ENCODE measurements around the gene KLHL29.

- TF ChIP-seq, protein P1, sequence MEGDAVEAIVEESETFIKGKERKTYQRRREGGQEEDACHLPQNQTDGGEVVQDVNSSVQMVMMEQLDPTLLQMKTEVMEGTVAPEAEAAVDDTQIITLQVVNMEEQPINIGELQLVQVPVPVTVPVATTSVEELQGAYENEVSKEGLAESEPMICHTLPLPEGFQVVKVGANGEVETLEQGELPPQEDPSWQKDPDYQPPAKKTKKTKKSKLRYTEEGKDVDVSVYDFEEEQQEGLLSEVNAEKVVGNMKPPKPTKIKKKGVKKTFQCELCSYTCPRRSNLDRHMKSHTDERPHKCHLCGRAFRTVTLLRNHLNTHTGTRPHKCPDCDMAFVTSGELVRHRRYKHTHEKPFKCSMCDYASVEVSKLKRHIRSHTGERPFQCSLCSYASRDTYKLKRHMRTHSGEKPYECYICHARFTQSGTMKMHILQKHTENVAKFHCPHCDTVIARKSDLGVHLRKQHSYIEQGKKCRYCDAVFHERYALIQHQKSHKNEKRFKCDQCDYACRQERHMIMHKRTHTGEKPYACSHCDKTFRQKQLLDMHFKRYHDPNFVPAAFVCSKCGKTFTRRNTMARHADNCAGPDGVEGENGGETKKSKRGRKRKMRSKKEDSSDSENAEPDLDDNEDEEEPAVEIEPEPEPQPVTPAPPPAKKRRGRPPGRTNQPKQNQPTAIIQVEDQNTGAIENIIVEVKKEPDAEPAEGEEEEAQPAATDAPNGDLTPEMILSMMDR (conservative IDR thresholded peaks at IDR 0.05) = no peak
- TF ChIP-seq ZFX (IDR thresholded peaks at IDR 0.05) = no peak
Measured at GRCh38 chr2:23456881-23457760, 72.1 kb downstream of the KLHL29 start.
